ENCODE measurements around the gene SND1. TPM values are rescaled to one million over a fixed set of nuclear protein-coding genes. Genes with fewer than 3 reads are reported as not detected.

The SND1 gene
- total and polyA plus RNA-seq, 2 donors (not counting 1 experiment from before 2014, with no cell fraction given): 44.4 to 165 TPM

- Mint-ChIP-seq H3K27me3 (no peaks in the 10 kb centered on the region), H3K27ac (peak overlapping the region; percentile 97), H3K4me3 (no peak overlapping the region), H3K4me1 (peaks cover 47% of the 10 kb centered on the region), H3K9me3 (ENCODE audit: insufficient read depth) (no peaks in the 10 kb centered on the region)
- Histone ChIP-seq H3K9ac (ENCODE audit: low read length) (peak overlapping the region; percentile 88), H4K20me1 (ENCODE audit: control insufficient read depth, insufficient read depth, low read length, poor library complexity, severe bottlenecking) (peaks cover 27% of the 10 kb centered on the region), H3K4me3 (ENCODE audit: control extremely low read depth in 1 of 5, extremely low read depth in 1 of 5, insufficient read depth in 1 of 5, low read depth in 2 of 5, low read length in 4 of 5) (peak overlapping the region; percentile 73 to 90 (median 86)), H3K79me2 (ENCODE audit: control insufficient read depth, insufficient read depth, low read length) (peaks cover 39% of the 10 kb centered on the region), H3K36me3 (replicated peaks in 1 of 2; ENCODE audit: control extremely low read depth in 1 of 2, control insufficient read depth in 1 of 2, extremely low read depth in 1 of 2, insufficient read depth in 2 of 2, low read length in 1 of 2) (no peaks in the 10 kb centered on the region), H3K4me2 (replicated peaks; ENCODE audit: low read depth, low read length, poor library complexity, severe bottlenecking) (peak overlapping the region; percentile 87), H3K27me3 (replicated peaks in 1 of 4; ENCODE audit: control extremely low read depth in 1 of 4, control insufficient read depth in 3 of 4, insufficient read depth in 4 of 4, low read length in 3 of 4) (no peaks in the 10 kb centered on the region), H3K27ac (ENCODE audit: low read length in 2 of 2) (peak overlapping the region; percentile 93 to 96), H3K4me1 (ENCODE audit: control insufficient read depth in 2 of 2, insufficient read depth in 2 of 2, low read length in 2 of 2) (peaks cover 38 to 41% of the 10 kb centered on the region in 2 donors), H3K9me3 (ENCODE audit: control extremely low read depth in 1 of 3, control insufficient read depth in 2 of 3, insufficient read depth in 1 of 3, low read length in 2 of 3) (peaks cover 0 to 3% (median 0%) of the 10 kb centered on the region in 3 donors), H2AFZ (ENCODE audit: insufficient read depth, low read depth, low read length, poor library complexity, severe bottlenecking) (peak overlapping the region; percentile 87)
- intact Hi-C loops (cut with micrococcal nuclease): loop anchor here (1.0 to 5.0 kb wide), 3 partner anchors 66 to 1851 kb away; partner anchors contain the start of genes GCC1 and SMKR1
- DNase-seq: no peak
- 27% methylated on average over 24 of the region's 29 CpGs for WGBS (ENCODE audit: insufficient coverage)
- ATAC-seq (ENCODE audit: low read depth): no peak
- TF ChIP-seq CTCF (IDR thresholded peaks at IDR 0.05) (no peak), EZH2 (IDR thresholded peaks at IDR 0.05; ENCODE audit: borderline replicate concordance, insufficient read depth, low read depth, low read length, poor library complexity, severe bottlenecking) (no peak)
- CTCF ChIA-PET: no interaction called here
- POLR2A ChIA-PET: interaction anchor here (0.6 to 1.9 kb wide), 3 partner anchors 35 to 862 kb away, joined by 3 to 10 read pairs (median 3); partner anchors contain the start of gene GCC1
Measured at GRCh38 chr7:127650847-127651555, 993 bp upstream of the SND1 start.

Measured in B cell (primary cell).